ENCODE data around the gene MYO18B.

The MYO18B gene

DNA sequence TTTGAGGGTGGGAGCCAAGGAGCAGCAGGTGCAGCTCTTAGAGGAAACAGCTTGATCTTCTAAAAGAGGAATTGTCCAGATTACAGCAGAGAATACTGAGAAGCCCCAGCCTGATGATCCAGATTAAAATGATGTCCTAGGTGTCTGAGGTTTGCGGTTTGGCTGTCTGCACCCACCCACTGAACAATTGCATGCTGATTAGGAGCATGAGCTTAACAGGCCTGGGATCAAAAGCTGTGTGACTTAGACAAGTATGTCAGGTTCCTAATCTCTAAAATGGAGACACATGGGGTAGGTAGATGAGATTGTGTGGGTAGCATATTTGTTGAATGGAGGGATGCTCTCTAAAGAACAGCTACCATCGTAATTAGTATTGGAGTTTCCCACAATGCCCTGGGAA, 260.5 kb downstream of the MYO18B start:
- TF ChIP-seq POU2F2 (IDR thresholded peaks at IDR 0.05; ENCODE audit: low read depth, low read length) (no peak), POLR2A (IDR thresholded peaks at IDR 0.05; ENCODE audit: low read depth, low read length) (no peak), TAF1 (IDR thresholded peaks at IDR 0.05; ENCODE audit: low read depth, low read length) (no peak), PAX5 (IDR thresholded peaks at IDR 0.05; ENCODE audit: insufficient read depth, low read length, severe bottlenecking) (no peak), SPI1 (IDR thresholded peaks at IDR 0.05; ENCODE audit: low read depth, low read length) (no peak), POLR2AphosphoS5 (IDR thresholded peaks at IDR 0.05; ENCODE audit: low read depth, low read length) (no peak)
- DNase-seq (ENCODE audit: insufficient read length, low spot score) (no peak), FAIRE-seq (no peak)

- FAIRE-seq (no peak), DNase-seq (ENCODE audit: insufficient read length, low spot score) (no peak)
- no peak for TF ChIP-seq TAF1 (IDR thresholded peaks at IDR 0.05; ENCODE audit: low read depth, low read length)
These were observed 262.5 kb downstream of the MYO18B start for GRCh38 chr22:26004477-26004876.

- no peak for DNase-seq (ENCODE audit: insufficient read length, low spot score)
- FAIRE-seq, result no peak
- no peak for TF ChIP-seq SPI1 (IDR thresholded peaks at IDR 0.05; ENCODE audit: low read depth, low read length)
- TF ChIP-seq TAF1 (IDR thresholded peaks at IDR 0.05; ENCODE audit: low read depth, low read length), result no peak
- no peak for TF ChIP-seq POLR2A (IDR thresholded peaks at IDR 0.05; ENCODE audit: low read depth, low read length)
- no peak for TF ChIP-seq PAX5 (IDR thresholded peaks at IDR 0.05; ENCODE audit: insufficient read depth, low read length, severe bottlenecking)
- no peak for TF ChIP-seq POLR2AphosphoS5 (IDR thresholded peaks at IDR 0.05; ENCODE audit: low read depth, low read length)
- no peak for TF ChIP-seq POU2F2 (IDR thresholded peaks at IDR 0.05; ENCODE audit: low read depth, low read length)
These were observed 266.6 kb downstream of the MYO18B start for GRCh38 chr22:26008587-26008986.

DNA sequence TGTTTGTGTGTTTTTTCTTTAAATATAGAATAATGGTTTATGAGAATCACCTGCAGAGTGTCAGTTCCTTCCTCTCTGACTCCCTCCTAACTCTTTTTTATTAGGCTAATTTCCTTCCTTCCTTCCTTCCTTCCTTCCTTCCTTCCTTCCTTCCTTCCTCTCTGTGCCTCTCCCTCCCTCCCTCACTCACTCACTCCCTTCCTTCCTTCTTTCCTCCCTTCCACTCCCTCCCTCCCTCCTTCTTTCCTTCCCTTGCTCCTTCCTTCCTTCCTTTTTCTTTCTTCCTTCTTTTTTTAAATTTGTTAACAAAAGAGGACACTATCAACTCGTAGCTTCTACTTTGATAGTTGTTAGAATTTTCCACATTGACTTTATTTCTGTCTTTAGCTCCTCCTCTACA, 274.9 kb downstream of the MYO18B start:
- FAIRE-seq, result no peak
- TF ChIP-seq PAX5 (IDR thresholded peaks at IDR 0.05; ENCODE audit: insufficient read depth, low read length, severe bottlenecking), result no peak
- no peak for TF ChIP-seq TAF1 (IDR thresholded peaks at IDR 0.05; ENCODE audit: low read depth, low read length)
- TF ChIP-seq POLR2AphosphoS5 (IDR thresholded peaks at IDR 0.05; ENCODE audit: low read depth, low read length), result no peak
- no peak for TF ChIP-seq POU2F2 (IDR thresholded peaks at IDR 0.05; ENCODE audit: low read depth, low read length)
- no peak for TF ChIP-seq SPI1 (IDR thresholded peaks at IDR 0.05; ENCODE audit: low read depth, low read length)
- DNase-seq (ENCODE audit: insufficient read length, low spot score), result no peak

- TF ChIP-seq POLR2A (IDR thresholded peaks at IDR 0.05; ENCODE audit: low read depth, low read length) (no peak), TAF1 (IDR thresholded peaks at IDR 0.05; ENCODE audit: low read depth, low read length) (no peak), POU2F2 (IDR thresholded peaks at IDR 0.05; ENCODE audit: low read depth, low read length) (no peak), PAX5 (IDR thresholded peaks at IDR 0.05; ENCODE audit: insufficient read depth, low read length, severe bottlenecking) (no peak), SPI1 (IDR thresholded peaks at IDR 0.05; ENCODE audit: low read depth, low read length) (no peak), POLR2AphosphoS5 (IDR thresholded peaks at IDR 0.05; ENCODE audit: low read depth, low read length) (no peak)
- DNase-seq (ENCODE audit: insufficient read length, low spot score) (no peak), FAIRE-seq (no peak)
These were observed 275.9 kb downstream of the MYO18B start for GRCh38 chr22:26017932-26018331.

GRCh38 chr22:26019596-26019995, 277.6 kb downstream of the MYO18B start:
- FAIRE-seq (no peak), DNase-seq (ENCODE audit: insufficient read length, low spot score) (no peak)
- TF ChIP-seq TAF1 (IDR thresholded peaks at IDR 0.05; ENCODE audit: low read depth, low read length) (no peak), POU2F2 (IDR thresholded peaks at IDR 0.05; ENCODE audit: low read depth, low read length) (no peak), POLR2A (IDR thresholded peaks at IDR 0.05; ENCODE audit: low read depth, low read length) (no peak), PAX5 (IDR thresholded peaks at IDR 0.05; ENCODE audit: insufficient read depth, low read length, severe bottlenecking) (no peak), POLR2AphosphoS5 (IDR thresholded peaks at IDR 0.05; ENCODE audit: low read depth, low read length) (no peak), SPI1 (IDR thresholded peaks at IDR 0.05; ENCODE audit: low read depth, low read length) (no peak)

DNA sequence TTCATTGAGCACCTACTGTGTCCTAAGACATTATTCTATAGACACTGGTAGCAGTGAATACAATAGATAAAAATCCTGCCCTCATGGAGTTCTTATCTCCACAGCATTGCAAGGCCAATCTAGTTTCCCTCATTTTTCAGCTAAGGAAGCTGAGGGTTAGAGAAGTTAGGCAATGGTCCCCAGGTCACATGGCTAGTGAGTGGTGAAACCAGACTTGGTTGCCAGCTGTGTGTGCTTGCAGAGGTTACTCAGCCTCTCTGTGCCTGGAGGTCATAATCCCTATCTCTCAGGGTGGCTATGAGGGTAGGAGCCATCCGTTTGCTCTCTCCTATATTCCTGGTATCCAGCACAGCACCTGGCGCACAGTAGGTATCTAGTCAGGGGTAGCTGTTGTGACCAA, 279.5 kb downstream of the MYO18B start:
- TF ChIP-seq PAX5 (IDR thresholded peaks at IDR 0.05; ENCODE audit: insufficient read depth, low read length, severe bottlenecking) (no peak), TAF1 (IDR thresholded peaks at IDR 0.05; ENCODE audit: low read depth, low read length) (no peak), SPI1 (IDR thresholded peaks at IDR 0.05; ENCODE audit: low read depth, low read length) (no peak), POLR2A (IDR thresholded peaks at IDR 0.05; ENCODE audit: low read depth, low read length) (no peak), POLR2AphosphoS5 (IDR thresholded peaks at IDR 0.05; ENCODE audit: low read depth, low read length) (no peak), POU2F2 (IDR thresholded peaks at IDR 0.05; ENCODE audit: low read depth, low read length) (no peak)
- FAIRE-seq, result no peak

GRCh38 chr22:26023104-26023775, 281.3 kb downstream of the MYO18B start:
- FAIRE-seq, result no peak
- TF ChIP-seq TAF1 (IDR thresholded peaks at IDR 0.05; ENCODE audit: low read depth, low read length), result no peak
- no peak for TF ChIP-seq SPI1 (IDR thresholded peaks at IDR 0.05; ENCODE audit: low read depth, low read length)
- no peak for TF ChIP-seq POLR2A (IDR thresholded peaks at IDR 0.05; ENCODE audit: low read depth, low read length)
- TF ChIP-seq POU2F2 (IDR thresholded peaks at IDR 0.05; ENCODE audit: low read depth, low read length), result no peak
- TF ChIP-seq PAX5 (IDR thresholded peaks at IDR 0.05; ENCODE audit: insufficient read depth, low read length, severe bottlenecking), result no peak
- no peak for TF ChIP-seq POLR2AphosphoS5 (IDR thresholded peaks at IDR 0.05; ENCODE audit: low read depth, low read length)
- DNase-seq (ENCODE audit: insufficient read length, low spot score), result no peak

More for the DNA sequence above, 279.5 kb downstream of the MYO18B start:
- DNase-seq (ENCODE audit: insufficient read length, low spot score), result no peak

- DNase-seq (ENCODE audit: insufficient read length, low spot score) (no peak), FAIRE-seq (no peak)
- TF ChIP-seq PAX5 (IDR thresholded peaks at IDR 0.05; ENCODE audit: insufficient read depth, low read length, severe bottlenecking) (no peak), POLR2AphosphoS5 (IDR thresholded peaks at IDR 0.05; ENCODE audit: low read depth, low read length) (no peak), POU2F2 (IDR thresholded peaks at IDR 0.05; ENCODE audit: low read depth, low read length) (no peak), POLR2A (IDR thresholded peaks at IDR 0.05; ENCODE audit: low read depth, low read length) (no peak), SPI1 (IDR thresholded peaks at IDR 0.05; ENCODE audit: low read depth, low read length) (no peak), TAF1 (IDR thresholded peaks at IDR 0.05; ENCODE audit: low read depth, low read length) (no peak)
These were observed 283.6 kb downstream of the MYO18B start for GRCh38 chr22:26025626-26026025.

- FAIRE-seq (no peak), DNase-seq (ENCODE audit: insufficient read length, low spot score) (no peak)
- TF ChIP-seq POU2F2 (IDR thresholded peaks at IDR 0.05; ENCODE audit: low read depth, low read length) (no peak), POLR2A (IDR thresholded peaks at IDR 0.05; ENCODE audit: low read depth, low read length) (no peak), SPI1 (IDR thresholded peaks at IDR 0.05; ENCODE audit: low read depth, low read length) (no peak), POLR2AphosphoS5 (IDR thresholded peaks at IDR 0.05; ENCODE audit: low read depth, low read length) (no peak), PAX5 (IDR thresholded peaks at IDR 0.05; ENCODE audit: insufficient read depth, low read length, severe bottlenecking) (no peak), TAF1 (IDR thresholded peaks at IDR 0.05; ENCODE audit: low read depth, low read length) (no peak)
These were observed 285.4 kb downstream of the MYO18B start for GRCh38 chr22:26027341-26027740.
